D721Med (cell line): ENCODE data around the gene PGR.
"Not testable (repeated sequence)": the region's sequence is repeated elsewhere in the genome, so short reads cannot be mapped to it uniquely, and the experiment has no call there.

Source experiments
- DNase-seq: peaks from one replicate; pipeline ENCODE4 v3.0.0; 2011; ENCODE audit warnings: low spot score; ENCODE audit not compliant: insufficient read length
- FAIRE-seq: peaks from 2 replicates; lab custom pipeline; 2011; peaks lifted over from hg19 to GRCh38; lab: Jason Lieb, UNC
- CTCF ChIP-seq: IDR thresholded peaks from 2 replicates; pipeline ENCODE4 v1.5.1; 2012; ENCODE audit warnings: mild to moderate bottlenecking, control low read depth; ENCODE audit not compliant: insufficient read depth; ENCODE audit errors: missing control alignments

PGR gene

DNA sequence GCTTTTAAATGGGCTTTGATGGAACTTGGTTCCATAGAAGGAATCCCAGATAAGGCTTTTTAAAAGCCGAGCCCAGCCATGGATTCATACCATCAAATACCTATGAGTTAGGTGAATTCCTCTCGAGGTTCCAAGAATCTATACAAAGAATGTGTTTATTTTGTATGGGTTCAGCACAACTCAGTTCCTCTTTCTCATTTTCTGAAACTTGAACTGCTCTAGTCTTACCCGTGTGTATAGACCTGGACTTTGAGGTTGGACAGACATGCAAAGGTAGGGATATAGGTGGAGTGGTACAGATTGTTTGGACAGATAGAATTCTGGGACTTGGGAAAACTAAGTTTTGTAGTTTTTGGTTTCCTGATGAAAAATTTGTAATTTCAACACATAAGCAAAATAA, 97.9 kb downstream of the PGR start:
- no peak for TF ChIP-seq CTCF
- FAIRE-seq = no peak
- DNase-seq = no peak

DNA sequence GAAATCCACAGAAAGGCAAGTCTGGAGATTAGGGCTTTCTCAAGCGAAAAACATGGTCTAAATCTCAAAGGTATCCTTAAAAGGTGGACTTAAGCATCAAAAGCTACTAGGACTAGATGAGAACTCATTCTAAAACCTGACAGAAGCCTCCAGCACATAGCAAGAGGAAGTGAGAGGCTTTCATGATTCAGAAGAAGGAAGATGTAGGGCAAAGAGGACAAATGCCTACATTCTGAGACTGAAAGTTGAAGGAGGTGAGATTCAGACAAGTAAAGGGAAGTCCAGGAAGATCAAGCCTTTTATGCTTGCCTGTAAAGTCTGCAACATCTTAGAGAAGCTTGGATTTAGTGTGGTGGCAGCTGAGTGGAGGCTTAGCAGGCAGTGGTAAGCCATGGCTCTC, 98.9 kb downstream of the PGR start:
- no peak for TF ChIP-seq CTCF
- DNase-seq (no peak), FAIRE-seq (no peak)

- TF ChIP-seq CTCF = no peak
- FAIRE-seq = no peak
These were observed 99.6 kb downstream of the PGR start for GRCh38 chr11:101030015-101030414.

DNA sequence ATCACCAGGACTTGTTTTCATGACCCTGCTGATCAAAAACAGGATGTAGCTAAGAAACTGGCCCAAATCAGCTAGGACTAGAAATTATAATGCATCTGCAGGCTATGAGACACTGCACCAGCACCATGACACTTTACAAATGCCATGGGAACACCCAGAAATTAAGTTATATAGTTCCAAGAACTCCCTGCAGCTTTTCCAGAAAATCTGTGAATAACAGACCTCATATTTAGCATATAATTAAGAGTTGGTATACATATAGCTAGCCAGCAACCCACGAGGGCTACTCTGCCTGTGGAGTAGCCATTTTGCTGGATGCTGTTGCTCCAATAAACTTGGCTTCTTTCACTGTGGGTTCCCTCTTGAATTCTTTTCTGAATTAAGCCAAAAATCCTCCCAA, 101.0 kb downstream of the PGR start:
- no peak for FAIRE-seq
- no peak for DNase-seq
- no peak for TF ChIP-seq CTCF

More at GRCh38 chr11:101030015-101030414, 99.6 kb downstream of the PGR start:
- no peak for DNase-seq

GRCh38 chr11:101022256-101022655, 107.4 kb downstream of the PGR start:
- FAIRE-seq (no peak), DNase-seq (no peak)
- TF ChIP-seq CTCF = no peak

DNA sequence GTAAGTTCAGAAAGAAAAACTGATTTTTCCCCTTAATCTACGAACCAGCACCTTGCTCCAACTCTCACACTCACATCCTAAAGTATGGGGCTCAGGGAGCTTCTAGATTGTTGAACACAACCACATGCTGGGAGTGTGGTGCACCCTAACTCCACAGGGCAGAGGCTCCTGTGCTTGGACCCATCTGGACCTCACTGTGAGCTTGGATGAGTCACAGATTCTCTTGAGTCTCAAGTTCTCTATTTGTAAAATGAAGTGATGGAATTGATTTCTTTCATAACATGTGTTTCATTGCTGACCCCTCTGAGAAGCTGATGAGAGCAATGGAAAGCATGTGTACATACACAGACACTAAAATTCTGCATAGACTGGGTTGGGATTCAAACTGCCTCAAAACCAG, 109.7 kb downstream of the PGR start:
- TF ChIP-seq CTCF = no peak
- FAIRE-seq = no peak
- no peak for DNase-seq

DNA sequence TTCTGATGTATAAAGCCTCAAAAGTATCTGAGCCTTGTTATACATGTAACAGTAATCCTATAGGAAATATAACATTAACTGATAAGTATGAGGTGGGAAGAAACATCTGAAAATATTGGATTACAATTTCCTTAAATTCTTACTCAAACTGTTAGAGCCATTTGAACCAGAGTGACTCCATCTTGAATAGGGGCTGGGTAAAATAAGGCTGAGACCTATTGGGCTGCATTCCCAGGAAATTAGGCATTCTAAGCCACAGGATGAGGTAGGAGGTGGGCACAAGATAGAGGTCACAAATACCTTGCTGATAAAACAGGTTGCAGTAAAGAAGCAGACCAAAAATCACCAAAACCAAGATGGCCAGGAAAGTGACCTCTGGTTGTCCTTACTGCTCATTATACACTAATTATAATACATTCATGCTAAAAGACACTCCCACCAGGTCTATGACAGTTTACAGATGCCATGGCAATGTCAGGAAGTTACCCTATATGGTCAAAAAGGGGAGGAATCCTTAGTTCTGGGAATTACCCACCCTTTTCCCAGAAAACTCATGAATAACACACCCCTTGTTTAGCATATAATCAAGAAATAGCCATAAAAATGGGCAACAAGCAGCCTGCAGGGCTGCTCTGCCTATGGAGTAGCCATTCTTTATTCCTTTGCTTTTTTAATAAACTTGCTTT, 114.9 kb downstream of the PGR start:
- no peak for FAIRE-seq
- no peak for TF ChIP-seq CTCF
- DNase-seq = no peak

DNA sequence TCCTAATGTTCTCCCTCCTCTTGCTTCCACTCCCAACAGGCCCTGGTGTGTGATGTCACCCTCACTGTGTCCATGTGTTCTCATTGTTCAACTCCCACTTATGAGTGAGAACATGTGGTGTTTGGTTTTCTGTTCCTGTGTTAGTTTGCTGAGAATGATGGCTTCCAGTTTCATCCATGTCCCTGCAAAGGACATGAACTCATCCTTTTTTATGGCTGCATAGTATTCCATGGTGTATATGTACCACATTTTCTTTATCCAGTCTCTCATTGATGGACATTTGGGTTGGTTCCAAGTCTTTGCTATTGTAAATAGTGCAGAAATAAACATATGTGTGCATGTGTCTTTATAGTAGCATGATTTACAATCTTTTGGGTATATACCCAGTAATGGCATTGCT, 115.9 kb downstream of the PGR start:
- DNase-seq, FAIRE-seq: not testable (repeated sequence)
